GM18511 (cell line): ENCODE measurements around the gene EPN2.

Experiments
- ATAC-seq: cut with Tn5 transposase; IDR thresholded peaks from one replicate; pipeline ENCODE4 v1.9.1; 2021; ENCODE audit warnings: mild to moderate bottlenecking, moderate library complexity; ENCODE audit not compliant: unreplicated experiment

Gene EPN2

DNA sequence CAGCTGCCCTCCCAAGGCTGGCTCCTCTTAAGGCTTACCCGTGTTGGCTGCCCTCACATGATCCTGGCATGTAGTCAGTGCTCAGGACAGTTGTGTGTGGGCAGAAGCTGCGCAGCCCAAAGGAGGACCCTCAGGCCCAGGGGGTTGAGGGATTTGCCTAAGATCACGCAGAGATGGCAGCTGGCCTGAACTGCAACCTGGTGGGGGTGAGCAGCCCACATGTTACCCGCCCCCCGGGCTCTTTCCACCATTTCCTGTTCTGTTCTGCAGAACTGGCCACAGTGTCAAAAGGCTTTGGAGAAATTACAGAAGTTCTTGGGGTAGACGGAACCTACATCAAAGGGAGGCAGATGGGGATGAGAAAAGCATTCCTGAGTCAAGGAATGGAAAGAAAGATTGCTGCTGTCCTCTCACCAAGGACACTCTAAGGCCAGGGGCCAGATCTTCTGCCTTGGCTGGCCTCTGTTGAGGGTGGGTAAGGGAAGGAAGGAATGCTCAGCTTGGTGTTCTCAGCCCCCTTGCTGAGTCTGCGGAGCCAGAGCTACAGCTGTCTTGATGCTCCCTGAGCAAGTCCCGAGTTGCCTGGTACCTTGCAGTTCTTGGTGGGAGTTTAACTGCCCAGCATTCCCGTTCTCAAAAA is 53.0 kb downstream of the EPN2 start:
- no peak for ATAC-seq

DNA sequence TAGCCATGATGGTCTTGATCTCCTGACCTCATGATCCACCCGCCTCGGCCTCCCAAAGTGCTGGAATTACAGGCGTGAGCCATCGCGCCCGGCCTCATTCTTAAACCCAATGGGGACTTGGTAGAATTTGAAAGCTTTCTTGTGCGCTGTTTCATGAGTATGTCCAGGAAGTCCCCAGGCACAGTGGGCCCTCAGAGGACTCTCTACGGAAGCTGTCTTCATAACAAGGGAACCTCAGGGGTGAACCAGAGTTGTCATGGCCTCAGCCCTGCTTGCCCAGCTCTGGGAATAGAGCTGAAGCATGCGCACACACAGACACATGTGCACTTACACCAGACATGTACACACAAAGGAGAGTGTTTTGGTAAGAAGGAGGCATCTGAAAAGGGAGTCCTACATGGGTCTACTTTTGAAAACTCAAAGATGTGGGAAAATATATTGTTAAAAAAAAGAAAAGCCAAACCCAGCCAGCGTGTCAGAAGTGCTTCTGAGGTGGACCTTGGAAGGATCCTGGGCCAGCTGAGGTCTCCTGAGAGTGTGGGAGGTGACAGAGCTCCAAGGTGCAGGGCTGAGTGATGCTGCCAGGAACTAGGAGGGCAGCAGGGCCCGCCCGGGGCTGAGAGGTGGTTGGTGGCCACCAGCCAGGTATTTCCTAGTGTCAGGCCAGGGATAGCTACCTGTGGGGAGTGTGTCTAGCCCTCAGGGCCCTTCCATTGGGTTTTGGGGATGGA is 54.6 kb downstream of the EPN2 start:
- ATAC-seq: no peak

DNA sequence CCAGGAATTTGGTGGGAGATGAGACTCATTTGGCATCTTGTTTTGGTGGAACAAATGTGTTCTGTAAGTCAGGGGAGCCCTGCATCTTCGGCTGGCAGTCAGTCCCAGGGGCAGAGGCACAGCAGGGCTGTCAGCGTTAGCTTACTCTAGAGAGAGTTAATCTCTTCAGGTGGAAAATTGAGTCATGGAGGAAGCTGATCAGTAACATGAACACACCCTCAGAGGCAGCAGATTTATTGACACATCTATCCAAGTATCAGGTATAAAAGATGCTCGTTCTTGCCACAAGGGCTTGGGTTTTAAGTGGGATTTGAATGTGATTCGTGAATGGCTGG is 55.2 kb downstream of the EPN2 start:
- ATAC-seq: no peak

DNA sequence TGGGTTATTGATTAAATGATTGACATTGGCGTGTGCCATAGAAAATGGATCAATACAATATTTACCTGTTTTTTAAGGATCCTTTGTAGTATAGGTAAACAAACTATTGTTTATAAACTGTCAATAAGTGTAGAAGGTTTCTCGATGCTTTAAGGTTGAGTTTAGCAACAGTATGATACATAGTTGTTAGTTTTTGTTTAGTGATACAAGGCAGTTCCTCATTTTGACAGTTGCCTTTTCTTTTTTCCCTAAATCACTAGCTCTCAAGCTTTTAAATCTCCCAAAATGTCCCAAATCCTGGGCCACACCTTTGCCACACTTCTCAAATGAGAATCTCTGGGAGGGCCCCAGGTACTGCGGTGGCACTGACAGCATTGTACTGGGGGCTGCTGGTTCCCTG is 57.3 kb downstream of the EPN2 start:
- no peak for ATAC-seq

DNA sequence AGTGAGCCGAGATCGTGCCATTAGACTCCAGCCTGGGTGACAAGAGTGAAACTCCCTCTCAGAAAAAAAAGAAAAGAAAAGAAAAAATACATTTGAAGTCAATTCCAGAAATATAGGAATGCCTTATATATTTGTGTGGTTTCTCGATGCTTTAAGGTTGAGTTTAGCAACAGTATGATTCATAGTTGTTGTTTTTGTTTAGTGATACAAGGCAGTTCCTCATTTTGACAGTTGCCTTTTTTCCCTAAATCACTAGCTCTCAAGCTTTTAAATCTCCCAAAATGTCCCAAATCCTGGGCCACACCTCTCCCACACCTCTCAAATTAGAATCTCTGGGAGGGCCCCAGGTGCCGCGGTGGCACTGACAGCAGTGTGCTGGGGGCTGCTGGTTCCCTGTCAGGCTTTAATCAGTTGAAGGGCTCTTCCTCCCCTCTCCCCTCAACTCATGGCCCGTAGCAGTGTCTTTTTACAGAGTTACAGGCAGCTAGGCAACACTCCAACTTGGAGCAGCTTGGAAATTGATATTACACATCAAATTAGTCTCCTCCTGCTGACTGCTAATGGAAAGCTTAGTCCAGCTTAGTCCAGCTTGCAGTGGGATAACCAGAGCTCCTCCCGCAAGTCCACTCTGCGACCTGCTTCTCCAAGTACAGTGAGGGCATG is 58.4 kb downstream of the EPN2 start:
- ATAC-seq: no peak

DNA sequence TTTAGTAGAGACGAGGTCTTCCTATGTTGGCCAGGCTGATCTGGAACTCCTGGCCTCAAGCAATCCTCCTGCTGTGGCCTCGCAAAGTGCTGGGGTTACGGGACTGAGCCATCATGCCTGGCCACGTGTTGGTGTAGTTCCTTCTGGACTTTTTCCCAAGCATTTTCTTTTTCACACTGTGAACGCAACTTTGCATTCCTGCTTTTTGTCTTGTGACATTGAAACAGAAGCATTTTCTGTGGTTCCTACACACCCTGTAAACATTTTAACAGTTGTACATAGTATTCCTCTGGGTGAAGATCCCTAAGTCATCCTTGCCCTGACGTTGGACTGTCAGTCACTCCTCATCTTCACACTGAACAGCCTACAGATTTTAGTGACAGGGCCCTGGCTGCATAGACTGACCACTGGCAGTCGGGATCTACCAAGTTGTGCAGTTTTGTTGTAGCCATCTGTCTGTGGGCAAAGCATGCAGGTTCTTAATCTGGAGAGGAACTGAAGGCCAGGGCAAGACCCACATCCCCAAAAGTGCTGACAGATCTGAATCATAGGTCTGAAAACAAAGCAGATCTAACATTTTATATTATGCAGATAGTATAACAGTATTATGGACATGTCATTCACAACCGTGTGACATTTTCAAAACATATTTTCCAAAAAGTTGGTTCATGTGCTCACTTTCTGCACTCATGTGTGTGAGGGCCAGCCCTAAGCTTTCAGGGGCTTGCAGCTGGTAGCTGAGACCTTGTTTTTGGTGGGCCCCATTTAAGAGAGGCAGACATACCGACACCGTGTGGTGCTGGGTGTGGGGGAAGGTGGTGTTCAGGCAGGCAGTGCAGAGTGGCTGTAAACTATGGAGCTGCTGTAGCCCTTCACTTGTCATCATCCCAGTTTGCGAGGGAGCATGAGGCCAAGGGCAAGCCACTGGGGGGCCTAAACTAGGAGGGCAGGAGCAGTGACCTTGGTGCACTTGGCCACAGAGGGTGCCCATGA is 59.9 kb downstream of the EPN2 start:
- ATAC-seq: no peak

DNA sequence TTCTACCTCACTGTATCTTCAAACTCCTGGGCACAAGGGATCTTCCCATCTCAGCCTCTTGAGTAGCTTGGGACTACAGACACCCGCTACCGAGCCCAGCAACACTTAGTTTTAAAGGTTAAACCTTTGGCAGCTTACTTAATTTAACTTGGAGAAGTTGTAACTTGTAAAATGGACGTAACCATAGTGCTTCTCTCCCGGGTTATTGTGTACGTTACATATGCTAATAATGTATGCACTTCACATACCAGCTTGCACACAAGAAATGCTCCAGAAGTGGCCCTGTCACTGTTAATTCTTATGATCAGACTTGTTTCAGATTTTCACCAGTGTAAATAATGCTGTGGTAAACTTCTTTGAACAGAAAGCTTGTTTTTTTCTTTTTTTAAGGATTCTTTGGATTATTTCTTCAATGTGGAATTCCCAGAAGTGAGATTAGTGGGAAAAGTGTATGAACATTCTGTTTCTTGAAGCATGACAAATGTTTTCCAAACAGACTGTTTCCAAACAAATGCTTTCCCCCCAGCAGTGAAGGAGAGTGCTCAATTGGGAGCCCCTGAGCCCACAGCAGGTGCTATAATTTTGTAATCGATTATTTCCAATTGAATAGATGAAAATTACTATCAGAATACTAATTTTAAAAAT is 61.5 kb downstream of the EPN2 start:
- ATAC-seq: no peak

DNA sequence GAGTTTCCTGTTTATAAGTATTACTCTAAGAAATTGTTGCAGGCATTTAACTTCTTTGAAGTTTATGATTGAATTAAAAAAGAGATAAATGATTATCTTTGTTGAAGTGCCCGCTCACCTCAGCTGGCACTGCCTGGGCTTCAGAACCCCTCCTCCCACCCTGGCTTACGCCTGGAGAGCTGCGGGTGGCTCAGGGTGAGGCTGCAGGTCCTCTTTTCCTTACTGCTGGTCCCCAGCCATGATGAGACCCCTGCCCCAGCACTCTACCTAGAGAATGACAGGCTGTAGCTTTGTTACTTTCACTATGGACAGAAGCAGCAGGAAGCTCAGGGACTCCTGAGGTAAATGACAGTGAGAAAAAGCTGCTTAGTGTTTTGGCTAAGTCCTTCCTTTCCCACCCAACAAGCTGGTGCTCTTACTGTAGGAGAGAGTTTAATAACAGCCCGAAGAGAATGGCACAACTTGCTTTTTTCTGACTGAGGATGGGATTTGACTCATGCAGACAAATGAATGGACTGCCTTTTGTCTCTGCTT is 62.1 kb downstream of the EPN2 start:
- ATAC-seq: no peak

DNA sequence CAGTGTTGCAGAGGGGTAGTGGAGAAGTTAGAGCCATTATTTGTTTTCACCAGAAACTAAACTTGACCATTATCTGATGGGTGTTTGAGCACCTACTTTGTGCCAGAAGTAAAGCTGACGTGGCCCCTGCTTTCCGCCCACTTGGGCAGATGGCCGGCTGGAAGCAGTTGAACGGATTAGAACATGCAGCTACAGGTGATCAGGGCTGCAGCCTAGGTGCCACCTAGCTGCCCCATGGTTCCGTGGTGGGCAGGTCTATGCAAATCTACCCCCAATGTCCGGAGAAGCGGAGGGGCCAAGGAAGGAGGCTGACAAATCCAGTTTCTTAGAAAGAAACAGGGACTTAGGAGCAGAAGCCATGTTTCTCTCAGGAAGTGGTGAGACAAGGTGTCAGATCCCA is 62.7 kb downstream of the EPN2 start:
- ATAC-seq: no peak

DNA sequence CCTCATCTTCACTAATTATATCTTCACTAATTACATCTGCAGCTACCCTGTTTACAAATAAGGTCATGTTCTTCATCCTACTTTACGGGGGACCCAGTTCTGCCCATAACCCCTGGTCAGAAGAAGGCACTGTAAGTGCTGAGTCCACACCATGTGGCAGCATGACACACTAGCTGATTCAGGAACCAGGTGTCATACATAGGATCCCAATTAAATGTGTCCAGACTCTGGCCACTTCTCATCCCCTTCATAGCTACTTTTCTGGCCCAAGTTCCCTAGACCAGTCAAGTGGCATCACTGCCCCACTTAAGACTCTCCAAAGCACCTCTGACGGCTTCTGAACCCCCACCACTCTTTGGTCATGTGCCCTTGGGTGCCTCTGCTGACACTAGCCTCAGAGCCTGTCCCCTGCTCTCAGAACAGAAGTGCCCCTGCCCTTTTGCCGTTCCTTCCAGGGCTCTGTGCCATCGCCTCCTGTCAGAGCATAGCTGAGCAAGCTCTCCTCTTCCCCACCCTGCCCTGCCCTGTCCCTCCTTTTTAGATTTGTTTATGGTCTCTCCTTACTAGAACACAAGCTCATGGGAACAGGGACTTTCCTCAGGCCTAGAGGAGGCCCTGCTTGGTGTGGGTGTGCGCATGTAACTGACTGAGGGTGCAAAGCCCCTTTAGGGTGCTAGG is 64.2 kb downstream of the EPN2 start:
- ATAC-seq: no peak

DNA sequence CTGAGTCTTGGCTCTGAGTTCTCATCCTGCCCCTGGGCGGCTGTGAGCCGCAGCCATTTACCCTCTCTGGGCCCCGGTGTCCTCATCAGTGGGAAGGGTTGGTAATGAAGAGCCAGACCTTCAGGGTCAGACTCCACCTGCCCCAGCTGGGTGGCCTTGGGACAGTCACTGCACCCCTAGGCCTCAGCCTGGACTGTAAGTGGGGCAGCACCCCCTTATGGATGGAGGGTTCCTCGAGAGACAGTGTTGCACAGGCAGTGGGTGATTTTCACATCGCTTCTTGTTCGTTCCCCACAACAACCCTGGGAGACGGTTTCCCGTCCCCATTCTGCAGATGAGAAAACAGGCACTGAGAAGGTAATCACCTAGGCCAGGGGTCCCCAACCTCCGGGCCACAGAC is 64.8 kb downstream of the EPN2 start:
- no peak for ATAC-seq

DNA sequence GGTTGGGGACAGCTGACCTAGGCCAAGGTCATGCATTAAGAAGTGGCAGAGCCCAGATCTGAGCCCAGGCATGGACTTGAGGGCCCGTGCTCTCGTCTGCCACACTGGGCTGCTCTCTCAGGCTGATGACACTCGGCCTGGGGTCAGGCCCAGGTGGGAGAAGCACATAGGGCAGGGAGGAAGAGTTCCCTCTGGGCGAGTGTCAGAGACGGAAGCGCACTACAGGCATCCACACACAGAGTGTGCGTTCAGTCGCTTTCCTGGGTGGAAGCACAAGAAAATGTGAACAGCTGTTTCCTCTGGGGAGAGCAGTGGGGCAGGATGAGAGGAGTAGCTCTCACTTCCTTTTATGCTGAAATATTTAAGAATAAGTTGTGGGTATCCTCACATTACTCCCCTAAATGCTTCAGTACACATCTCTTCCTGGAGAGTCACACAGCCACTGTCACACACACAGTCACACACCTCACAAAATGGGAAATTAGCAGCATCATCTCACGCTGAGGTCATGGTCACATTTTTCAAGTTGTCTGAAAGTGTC is 65.7 kb downstream of the EPN2 start:
- no peak for ATAC-seq

DNA sequence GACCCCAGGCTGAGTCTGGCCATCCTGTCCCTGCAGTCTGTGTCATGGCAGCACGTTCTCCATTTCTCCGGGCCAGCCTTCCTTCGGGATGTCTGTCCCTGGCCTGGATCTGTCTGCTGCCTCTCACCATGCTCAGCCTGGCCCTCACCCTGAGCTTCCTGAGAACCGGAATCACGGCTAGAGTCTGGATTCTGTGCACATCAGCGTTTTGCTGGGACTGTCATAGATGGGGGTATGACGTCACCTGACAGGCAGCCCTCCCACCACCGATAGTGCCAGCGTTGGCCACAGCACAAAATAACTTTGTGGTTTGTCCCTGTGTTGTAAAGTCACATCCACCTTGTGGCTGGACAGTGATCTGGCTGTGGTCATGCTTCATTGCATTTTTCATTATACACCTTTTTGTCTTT is 66.2 kb downstream of the EPN2 start:
- no peak for ATAC-seq

DNA sequence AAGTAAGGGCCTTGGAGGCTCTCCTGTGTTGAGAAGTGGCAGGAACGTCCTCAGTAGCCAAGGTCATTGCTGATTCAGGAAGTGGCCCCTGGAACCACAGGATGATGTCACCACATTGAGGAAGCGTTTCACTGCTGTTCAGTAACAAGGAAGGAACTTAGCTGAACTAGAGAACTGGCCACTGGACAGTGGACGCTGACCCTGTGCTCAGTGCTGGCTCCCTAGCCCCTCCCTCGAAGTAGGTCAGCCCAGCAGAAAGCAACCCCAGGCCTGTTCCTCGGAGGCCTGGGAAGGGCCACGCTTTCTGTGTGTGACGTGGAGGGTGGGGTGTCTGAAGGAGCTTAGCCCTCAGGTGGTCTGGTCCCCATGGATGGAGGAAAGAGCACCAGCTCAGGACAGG is 67.0 kb downstream of the EPN2 start:
- ATAC-seq: no peak

DNA sequence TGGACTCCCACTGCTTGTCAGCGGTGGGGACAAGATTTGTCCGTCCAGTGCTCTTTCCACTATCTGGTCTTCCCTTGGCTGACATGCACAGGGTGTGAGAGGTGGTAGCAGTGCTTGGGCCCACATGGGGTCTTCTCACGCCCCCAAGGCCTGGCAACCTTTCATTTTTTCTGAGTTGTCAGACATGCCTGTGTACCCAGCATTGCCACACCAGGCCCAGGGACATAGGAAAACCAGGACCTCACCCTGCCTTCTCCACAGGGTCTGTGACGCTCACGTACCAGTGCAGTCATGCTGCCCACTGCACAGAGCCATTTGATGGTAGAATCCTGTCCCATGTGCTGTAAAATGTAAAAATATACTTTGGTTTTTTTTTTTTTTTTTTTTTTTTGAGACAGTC is 67.6 kb downstream of the EPN2 start:
- ATAC-seq: no peak

DNA sequence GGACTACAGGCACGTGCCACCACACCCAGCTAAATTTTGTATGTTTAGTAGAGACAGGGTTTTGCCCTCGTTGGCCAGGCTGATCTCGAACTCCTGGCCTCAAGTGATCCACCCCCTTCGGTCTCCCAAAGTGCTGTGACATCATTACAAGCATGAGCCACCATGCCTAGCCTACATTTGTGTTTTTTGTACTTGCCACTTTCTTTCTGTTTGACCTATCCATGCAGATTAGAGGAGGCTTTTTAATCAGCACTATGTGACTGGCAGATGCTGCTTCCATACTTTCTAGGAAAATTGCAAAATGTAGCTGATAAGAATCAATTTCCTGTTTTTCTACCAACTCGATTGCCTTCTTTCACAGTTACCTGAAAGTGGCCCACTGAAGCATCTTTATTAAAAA is 68.1 kb downstream of the EPN2 start:
- no peak for ATAC-seq

DNA sequence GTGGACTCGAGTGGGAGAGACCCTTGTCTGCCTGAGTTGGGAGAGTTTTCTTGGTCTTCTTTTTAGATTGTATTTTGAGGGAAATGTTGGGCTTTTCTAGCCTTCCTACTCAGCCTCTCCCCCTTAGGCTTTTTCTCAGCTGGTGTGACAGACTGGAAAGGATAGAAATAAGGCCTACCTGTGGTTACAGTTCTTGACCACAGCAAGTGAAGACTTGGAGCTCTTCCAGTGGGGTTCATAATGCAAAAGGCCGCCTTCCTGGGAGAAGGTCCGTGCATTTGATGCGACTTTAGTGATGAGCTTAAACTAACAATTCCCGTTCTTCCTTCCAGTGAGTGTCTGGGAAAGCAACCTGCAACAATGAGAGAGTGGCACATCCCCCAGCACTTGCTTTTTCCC is 68.6 kb downstream of the EPN2 start:
- ATAC-seq: no peak

DNA sequence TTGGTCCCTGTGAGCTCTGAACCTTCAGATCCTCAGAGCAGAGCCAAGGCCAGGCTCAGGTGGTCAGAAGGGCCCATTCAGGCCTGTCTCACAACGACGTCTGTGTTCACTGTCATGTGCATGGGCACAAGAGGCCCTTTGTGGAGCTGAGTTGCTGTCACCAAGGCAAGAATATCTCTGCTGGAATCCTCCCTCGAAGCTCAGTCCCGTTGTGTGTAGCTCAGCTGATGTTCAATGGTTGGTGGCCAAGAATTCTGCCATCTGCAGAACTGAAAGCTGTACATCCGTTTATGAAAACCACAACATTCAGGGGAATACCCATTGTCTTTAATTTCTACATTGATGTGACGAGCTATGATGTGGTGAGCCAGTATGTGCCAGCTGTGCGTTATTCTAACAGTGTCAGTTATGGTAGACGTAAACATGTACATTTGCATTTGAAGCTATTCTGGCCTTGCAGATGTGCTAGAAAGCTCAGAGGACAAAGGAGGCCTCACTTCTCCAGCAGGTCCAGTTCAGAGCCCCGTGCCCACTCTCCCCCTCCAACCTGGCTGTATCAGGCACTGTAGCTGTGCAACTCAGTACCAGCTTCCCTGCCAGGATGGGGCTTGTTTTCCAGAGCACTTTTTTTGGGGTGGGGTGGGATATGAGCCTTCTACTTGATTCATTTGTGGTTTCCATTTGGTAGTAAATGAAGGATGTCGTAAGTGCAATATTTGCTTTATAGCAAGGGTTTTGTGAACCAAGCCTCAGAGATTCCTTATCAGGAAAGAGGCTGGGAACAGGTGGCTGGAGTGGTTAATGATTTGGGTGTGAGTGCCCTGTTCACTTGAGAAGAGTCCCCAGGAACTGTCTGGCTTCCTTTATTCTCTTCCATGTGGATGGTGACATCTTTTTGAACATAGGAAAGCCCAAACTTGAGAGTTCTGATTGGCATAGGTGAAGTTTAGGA is 69.3 kb downstream of the EPN2 start:
- peak; percentile 87 for ATAC-seq

DNA sequence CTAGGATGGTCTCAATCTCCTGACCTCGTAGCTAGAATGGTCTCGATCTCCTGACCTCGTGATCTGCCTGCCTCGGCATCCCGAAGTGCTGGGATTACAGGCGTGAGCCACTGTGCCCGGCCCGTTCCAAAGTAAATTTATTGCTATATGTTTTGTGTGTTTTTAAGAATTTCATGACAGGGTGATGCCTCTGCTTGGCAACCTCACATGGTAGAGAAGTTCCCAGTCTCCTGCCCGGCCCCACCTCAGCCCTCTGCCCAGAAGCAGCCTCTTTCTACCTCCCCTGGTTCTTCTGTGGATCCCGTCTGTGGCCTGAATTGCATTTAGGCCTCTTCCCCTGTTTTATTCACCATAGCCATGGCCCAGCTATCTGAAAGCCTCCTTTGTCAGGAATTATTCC is 70.4 kb downstream of the EPN2 start:
- no peak for ATAC-seq
